AG10803 (cell line): ENCODE results near the gene SCAMP3.

ENCODE experiments used
- DNase-seq: peaks from one replicate; pipeline ENCODE4 v3.0.0; 2010; ENCODE audit warnings: low read depth
- H3K4me3 ChIP-seq: 2 replicates; pipeline ENCODE4 v1.5.1; 2011; ENCODE audit warnings: mild to moderate bottlenecking, low read length, control low read depth
- CTCF ChIP-seq: conservative IDR thresholded peaks from 2 replicates; pipeline ENCODE4 v1.5.1; 2011; ENCODE audit warnings: mild to moderate bottlenecking, low read length, control low read depth, inconsistent platforms

SCAMP3 gene

GRCh38 chr1:155210314-155211104, 51.7 kb downstream of the SCAMP3 start:
- H3K4me3 ChIP-seq, result no peak overlapping the region
- TF ChIP-seq CTCF, result no peak
- DNase-seq, result no peak

- H3K4me3 ChIP-seq, result peak overlapping the region; percentile 100
Measured at GRCh38 chr1:155209312-155209721, 52.8 kb downstream of the SCAMP3 start.

GRCh38 chr1:155208541-155209311, 53.4 kb downstream of the SCAMP3 start, which contains the start of gene MTX1:
Gene MTX1, plus strand, starts transcription at chr1:155208695. Its CDS starts 110 bp downstream, at chr1:155208805.
- TF ChIP-seq CTCF, result no peak
- DNase-seq, result peak; percentile 87
- H3K4me3 ChIP-seq, result peak within 1 kb of the TSS; percentile 100

More at GRCh38 chr1:155209312-155209721, 52.8 kb downstream of the SCAMP3 start:
- TF ChIP-seq CTCF, result no peak
- no peak for DNase-seq

- no peak for TF ChIP-seq CTCF
- peak; percentile 37 for DNase-seq
- peak within 1 kb of the TSS; percentile 100 for H3K4me3 ChIP-seq
Measured at GRCh38 chr1:155207806-155208540, 54.2 kb downstream of the SCAMP3 start, which contains the start of gene THBS3. Gene THBS3, minus strand, starts transcription at chr1:155207897. Its CDS starts 21 bp downstream, at chr1:155207876.

GRCh38 chr1:155206891-155207805, 55.0 kb downstream of the SCAMP3 start:
- H3K4me3 ChIP-seq, result peak overlapping the region; percentile 100
- peak; percentile 76 for DNase-seq
- peak; percentile 96 for TF ChIP-seq CTCF
